Stimulated activated CD8-positive, alpha-beta memory T cell treated with anti-CD3 and anti-CD28 coated beads, Interleukin-15, amount 100 ng/mL, for 1 hour (primary cell): ENCODE measurements around the gene CTXN1.

Source experiments
- DNase-seq: peaks from one replicate; pipeline ENCODE4 v3.0.0-alpha.2; 2020; ENCODE audit warnings: low read depth

Gene CTXN1

DNA sequence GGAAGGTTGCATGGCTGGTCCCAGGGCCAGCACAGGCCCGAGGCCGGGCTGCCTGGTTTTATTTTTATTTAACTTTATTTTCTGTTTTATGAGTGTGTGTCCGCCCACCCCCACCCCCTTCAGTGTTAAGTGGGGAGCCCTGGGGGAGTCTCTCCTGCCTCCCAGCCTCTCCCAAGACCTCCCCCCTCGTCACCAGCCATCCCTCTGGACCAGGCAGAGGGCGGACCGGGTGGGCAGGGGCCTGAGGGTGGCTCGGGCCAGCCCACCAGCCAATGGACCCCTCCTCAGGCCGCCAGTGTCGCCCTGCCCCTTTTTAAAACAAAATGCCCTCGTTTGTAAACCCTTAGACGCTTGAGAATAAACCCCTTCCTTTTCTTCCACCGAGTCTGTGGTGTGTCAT is 11.8 kb downstream of the CTXN1 start:
- DNase-seq: no peak

- DNase-seq: no peak
These were observed 12.3 kb downstream of the CTXN1 start for GRCh38 chr19:7913652-7914051.

DNA sequence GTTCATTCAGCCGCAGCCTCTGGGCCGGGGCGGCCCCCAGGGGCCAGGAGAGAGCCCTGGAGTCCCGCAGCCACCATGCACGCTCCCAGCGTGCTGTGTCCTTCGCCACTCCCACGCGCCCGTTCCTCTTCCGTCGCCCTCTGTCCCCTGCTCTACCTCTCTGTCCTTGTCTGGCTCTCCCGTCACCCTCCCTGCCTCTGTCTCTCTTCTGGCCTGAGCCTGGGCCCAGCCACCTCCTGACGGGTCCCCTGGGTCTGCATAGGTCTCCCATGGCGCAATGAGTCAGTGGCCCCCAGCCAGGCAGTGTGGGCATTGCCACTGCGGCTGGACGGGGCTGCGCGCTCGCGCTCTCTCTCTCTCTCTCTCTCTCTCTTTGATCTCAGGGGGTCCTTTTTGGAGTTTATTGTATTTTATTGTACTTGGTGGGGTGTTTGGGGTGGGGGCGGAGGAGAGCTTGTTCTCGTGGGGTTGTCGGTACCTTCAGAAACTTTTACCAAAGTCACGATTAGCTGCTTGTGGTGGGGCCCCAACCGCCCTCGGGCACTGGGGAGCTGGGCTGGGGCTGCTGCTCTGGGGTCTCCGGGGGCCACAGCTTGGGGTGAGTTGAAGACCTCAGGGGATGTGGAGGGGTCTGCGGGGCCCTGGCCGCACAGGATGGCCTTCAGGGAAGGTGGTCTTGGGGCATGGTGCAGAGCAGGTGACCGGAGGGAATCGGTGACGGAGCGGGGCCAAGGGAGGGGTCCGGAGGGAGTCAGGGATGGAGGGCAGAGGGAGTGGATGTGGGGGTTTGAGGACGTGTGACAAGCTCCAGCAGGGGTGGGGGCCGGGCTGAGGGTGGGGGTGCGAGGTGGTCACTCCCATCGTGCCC is 13.0 kb downstream of the CTXN1 start:
- no peak for DNase-seq

DNA sequence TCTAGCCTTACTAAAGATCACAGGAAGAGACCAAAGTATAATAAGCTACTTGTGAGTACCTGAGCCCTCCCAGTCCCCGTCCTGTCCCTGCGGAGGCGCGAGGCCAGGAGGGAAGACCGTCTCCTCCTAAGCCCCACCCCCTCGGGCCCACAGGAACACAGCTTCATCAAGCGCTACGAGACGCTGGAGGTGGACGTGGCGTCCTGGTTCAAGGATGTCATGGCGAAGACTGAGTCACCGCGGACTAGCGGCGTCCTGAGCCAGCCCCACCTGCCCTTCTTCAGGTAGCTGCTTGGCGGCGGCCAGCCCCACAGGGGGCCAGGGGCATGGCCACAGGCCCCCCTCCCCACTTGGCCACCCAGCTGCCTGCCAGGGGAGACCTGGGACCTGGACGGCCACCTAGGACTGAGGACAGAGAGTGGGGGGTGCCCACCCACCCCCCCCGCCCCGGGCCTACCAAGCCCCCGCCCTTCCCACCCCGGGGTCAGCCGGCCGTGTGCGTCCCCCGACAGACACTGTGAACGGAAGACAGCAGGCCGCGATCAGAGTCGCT is 13.7 kb downstream of the CTXN1 start:
- no peak for DNase-seq

DNA sequence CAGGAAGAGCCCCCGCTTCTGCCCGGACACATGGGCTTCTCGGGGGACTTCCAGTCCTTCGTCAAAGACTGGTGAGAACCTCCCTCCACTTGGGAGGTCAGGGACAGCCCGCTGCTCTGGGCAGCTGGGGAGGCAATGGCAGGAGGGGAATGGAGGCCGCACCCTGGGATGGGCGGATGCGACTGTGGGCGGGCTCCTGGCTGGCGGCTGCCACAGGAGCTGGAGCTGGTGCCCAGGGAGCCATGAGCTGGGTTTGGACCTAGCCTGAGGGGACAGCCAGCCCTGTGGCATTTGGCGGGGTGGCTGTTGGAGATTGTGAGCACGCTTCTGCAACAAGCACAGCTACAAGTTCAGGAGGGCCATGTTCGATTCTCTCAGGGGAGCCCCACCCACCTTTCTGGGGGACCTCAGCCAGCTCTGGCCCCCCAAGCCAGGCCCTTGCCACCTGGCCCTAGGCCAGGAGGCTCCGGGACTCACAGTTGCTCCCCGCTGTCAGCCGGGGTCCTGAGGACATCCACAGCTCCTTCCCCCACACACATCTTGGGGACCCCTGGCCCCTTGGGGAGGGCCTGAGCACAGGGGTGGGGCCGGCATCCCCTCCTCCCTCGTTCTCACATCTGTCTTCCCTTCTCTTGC is 14.3 kb downstream of the CTXN1 start:
- no peak for DNase-seq

DNA sequence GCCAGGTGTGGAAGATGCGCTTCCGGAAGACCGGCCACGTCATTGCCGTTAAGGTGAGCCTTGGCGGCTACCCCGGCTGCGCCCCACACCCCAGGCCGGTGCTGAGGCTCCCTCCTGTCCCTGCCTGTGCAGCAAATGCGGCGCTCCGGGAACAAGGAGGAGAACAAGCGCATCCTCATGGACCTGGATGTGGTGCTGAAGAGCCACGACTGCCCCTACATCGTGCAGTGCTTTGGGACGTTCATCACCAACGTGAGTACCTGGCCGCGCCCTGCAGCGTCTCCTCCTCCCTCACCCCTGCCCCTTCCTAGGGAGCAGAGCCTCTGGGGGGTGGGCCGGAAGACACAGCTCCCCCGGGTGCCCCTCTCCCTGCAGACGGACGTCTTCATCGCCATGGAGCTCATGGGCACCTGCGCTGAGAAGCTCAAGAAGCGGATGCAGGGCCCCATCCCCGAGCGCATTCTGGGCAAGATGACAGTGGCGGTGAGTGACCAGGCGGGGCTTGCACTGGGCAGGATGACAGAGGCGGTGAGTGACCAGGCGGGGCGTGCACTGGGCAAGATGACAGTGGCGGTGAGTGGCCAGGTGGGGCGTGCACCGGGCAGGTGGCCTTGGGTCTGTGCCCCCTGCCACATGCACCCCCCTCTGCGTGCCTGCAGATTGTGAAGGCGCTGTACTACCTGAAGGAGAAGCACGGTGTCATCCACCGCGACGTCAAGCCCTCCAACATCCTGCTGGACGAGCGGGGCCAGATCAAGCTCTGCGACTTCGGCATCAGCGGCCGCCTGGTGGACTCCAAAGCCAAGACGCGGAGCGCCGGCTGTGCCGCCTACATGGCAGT is 15.4 kb downstream of the CTXN1 start:
- no peak for DNase-seq

- DNase-seq: no peak
These were observed 16.4 kb downstream of the CTXN1 start for GRCh38 chr19:7909471-7910067.

- DNase-seq: no peak
These were observed 17.0 kb downstream of the CTXN1 start for GRCh38 chr19:7908742-7909461.

DNA sequence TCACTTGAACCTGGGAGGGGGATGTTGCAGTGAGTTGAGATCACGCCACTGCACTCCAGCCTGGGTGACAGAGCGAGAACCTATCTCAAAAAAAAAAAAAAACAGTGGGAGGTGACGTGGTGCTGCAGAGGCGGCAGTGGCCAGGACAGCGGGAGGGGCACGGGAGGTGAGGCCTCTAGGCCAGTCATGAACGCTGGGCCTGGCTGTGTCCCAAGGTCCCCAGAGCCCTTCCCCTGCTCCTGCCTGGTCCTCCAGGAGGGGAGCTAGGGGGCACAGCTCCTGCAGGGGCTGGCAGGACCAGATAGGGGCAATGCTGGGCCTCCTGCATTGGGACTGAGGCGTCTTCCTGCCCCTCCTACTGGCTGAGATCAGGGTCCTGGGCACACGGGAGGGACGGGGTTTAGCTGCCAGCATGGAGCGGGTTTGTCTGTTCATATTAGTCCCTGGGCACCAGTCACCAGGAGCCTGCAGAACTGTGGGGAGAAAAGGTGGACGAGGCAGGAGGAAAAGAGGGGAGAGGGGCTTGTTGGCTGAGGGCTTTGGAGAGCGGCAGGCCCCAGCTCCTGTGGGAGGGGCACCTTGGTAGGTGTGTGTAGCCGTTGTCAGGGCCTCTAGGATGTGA is 17.7 kb downstream of the CTXN1 start:
- no peak for DNase-seq

DNA sequence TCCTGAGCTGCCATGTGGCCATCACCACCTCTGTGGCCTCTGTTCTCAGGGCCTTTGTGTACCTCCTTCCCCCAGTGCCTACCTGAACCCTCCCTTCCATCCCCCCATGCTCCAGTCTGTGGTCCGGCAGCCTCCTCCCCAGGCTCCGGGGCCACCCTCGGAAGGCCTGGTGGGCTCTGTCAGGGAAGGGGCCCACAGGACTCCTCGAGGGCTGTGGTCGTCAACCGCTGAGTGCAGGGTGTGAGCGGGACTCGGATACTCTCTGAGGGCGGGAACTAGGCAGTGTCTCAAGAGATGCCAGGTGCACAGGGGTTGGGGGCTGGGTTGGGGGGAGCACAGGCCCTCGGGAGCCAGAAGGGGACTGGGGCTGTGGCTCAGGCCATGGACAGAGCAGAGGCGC is 18.4 kb downstream of the CTXN1 start:
- DNase-seq: no peak

GRCh38 chr19:7907122-7907521 is 18.8 kb downstream of the CTXN1 start:
- DNase-seq: no peak

DNA sequence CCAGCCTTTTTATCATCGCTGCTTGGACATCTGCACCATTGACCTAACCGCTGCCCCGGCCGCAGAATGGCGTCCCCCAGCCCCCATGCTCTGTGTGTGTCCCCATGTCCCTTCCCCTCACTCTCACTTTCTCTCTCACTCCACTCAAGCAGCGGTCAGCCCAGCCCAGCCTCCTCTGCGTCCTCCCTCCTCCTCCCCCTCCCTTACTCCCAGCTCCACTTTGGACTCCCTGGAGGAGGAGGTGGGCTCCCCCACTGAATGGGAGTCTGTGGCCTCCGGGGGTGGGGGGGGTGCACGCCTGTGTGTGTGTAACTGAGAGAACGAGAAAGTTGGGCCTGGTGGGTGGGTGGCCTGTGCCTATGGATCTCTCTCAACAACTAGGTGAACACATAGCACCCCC is 20.1 kb downstream of the CTXN1 start:
- no peak for DNase-seq

GRCh38 chr19:7905268-7905667 is 20.7 kb downstream of the CTXN1 start:
- DNase-seq: no peak

DNA sequence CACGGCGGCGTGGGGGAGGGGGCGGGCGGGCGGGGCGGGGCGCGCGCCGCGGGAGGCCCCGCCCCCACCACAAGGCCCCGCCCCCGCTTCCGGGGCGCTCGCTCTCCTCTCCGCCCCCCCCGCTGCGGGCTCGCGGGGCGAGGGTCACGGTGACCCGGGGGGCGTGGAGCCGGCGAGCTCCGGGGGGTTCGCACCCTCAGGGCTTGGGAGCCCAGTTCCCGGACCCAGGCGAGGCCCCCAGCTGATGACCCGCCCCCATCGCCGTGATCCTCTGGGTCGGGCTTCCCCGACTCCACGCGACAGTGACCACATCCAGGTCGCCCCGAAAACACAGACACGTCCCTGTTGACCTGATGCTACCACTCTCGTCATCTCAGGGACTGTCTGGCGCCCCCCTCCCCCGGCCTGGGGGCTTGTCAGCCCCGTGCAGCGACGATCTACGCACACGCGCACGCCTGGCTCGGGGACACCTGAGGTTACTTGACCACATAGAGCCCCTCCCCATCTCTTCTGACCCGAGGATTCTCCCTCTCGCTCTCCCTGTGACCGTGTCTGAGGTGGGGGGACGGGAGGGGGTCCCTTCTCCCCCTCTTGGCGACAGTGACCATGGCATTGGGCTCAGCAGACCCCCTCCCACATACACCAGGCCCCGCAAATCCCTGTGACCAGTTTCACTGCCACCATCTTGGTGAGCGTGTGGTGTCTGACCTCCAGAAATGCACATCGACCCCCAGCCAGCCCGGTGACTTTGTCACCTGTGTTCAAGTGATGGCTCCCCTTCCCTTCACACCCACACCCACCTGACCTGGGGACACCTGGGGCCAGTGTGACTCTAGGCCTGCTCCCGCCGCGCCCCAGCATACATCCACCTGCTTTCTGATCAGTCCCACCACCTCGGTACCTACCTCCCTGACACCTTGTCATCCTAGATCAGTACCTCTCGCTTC is 21.6 kb downstream of the CTXN1 start:
- peak; percentile 38 for DNase-seq

DNA sequence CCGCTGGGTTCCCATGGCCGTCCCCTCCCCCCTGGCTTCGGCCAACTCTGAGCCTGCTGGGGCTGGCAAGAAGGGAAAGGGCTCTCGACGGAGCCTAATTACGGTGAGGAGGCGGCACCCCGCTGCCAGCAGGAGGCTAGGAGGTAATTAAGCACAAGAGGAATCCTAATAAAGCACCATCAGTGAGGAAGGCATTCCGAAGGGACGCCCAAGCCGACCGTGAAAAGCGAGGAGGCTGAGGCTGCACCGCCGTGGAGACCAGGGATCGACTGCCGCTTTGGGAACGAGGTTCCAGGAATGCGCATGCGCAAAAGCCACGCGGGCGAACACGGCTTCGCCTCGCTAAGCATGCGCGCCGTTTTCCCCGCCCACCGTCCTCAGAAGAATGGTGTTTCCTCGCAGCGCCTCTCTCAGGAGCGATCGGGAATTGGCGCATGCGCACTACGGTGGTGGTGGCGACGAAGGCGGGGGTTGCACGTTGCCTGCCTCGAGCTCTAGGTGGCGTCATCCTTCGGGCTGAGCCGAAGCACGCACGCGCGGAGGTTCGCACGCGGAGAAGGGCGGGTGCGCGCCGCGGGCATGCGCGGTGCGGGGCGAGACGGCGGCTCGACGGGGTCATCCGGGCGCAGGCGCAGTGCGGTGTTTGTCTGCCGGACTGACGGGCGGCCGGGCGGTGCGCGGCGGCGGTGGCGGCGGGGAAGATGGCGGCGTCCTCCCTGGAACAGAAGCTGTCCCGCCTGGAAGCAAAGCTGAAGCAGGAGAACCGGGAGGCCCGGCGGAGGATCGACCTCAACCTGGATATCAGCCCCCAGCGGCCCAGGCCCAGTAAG is 22.5 kb downstream of the CTXN1 start, which contains the start of gene MAP2K7:
Gene MAP2K7 (plus strand): TSS at position 634 of the 830 bp plus-strand sequence. CDS start 68 bp downstream, at position 702.
- peak; percentile 100 for DNase-seq

- no peak for DNase-seq
These were observed 23.1 kb downstream of the CTXN1 start for GRCh38 chr19:7902796-7903243.

GRCh38 chr19:7901337-7901736 is 24.6 kb downstream of the CTXN1 start:
- DNase-seq: no peak

DNA sequence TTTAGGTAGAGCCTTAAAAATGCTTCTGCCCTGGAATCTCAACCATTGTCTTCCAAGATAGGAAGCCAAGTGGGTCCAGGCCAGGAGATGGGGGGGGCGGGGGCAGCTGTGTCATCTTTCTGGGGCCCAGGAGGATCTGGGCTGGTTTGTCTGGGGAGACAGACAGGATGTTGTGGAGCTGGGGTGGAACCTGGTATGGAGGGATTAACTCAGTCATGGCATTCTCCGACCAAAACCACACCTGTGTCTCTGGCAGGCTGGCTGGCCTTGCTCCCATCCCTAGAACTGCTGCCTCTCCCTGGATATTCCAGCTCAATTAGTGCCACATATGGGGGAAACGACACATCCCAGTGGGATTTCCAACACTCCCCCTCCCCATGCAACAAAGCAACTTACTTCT is 25.0 kb downstream of the CTXN1 start:
- no peak for DNase-seq
